ACC112 (cell line): ENCODE data around the gene ELMO2.

Experiments
- H2AFZ ChIP-seq: fragments of 200-600 bp; sonication (generic); one replicate; pipeline ENCODE4 v1.6.0; 2017; ENCODE audit warnings: antibody characterized with exemption, low read length; ENCODE audit not compliant: unreplicated experiment
- H3K27ac ChIP-seq: fragments of 200-600 bp; sonication (generic); 2 replicates; pipeline ENCODE4 v1.5.1; 2014; ENCODE audit warnings: low read depth, mild to moderate bottlenecking, antibody characterized with exemption, low read length, moderate library complexity
- H3K27me3 ChIP-seq: fragments of 200-600 bp; sonication (generic); 2 replicates; pipeline ENCODE4 v1.6.1; 2014; ENCODE audit warnings: mild to moderate bottlenecking, antibody characterized with exemption, low read length, moderate library complexity, mixed read lengths; ENCODE audit not compliant: insufficient read depth
- H3K36me3 ChIP-seq: fragments of 200-600 bp; sonication (generic); 2 replicates; pipeline ENCODE4 v1.6.1; 2016; ENCODE audit warnings: mild to moderate bottlenecking, antibody characterized with exemption, low read length, moderate library complexity, mixed read lengths; ENCODE audit not compliant: insufficient read depth
- H3K4me1 ChIP-seq: fragments of 200-600 bp; sonication (generic); one replicate; pipeline ENCODE4 v1.6.1; 2016; ENCODE audit warnings: low read length, mixed read lengths; ENCODE audit not compliant: insufficient read depth, unreplicated experiment, control insufficient read depth
- H3K4me3 ChIP-seq: fragments of 200-600 bp; sonication (generic); 2 replicates; pipeline ENCODE4 v1.5.1; 2014; ENCODE audit warnings: mild to moderate bottlenecking, low read depth, low read length
- H3K79me2 ChIP-seq: fragments of 200-600 bp; sonication (generic); one replicate; pipeline ENCODE4 v1.6.0; 2016; ENCODE audit warnings: low read length; ENCODE audit not compliant: control insufficient read depth, unreplicated experiment, insufficient read depth

The ELMO2 gene

DNA sequence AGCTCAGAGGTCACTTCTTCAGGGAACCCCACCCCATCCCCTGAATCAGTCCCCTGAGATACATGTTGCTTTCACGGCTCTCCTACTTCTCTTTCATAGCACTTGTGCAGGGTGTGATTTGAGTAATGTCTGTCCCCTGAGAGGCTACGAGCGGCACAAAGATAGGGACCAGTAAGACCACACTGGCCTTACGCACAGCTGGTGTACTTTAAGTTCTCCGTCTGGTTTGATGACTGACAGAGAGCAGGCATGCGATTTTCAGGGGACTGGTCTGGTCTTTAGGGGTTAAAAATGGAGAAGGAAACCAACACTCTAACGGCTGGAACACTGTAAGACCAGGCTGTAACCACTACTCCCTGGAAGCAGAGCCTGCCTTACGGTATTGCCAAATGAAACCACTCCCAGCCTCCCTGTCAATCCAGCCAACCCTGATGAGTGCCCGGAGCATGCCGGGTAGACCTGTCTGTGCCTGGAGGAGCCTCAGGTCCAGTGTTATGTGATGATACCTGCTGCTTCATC lies 47.1 kb downstream of the ELMO2 start:
- Histone ChIP-seq H3K36me3 (no peaks in the 10 kb centered on the region), H3K4me3 (no peak overlapping the region), H2AFZ (no peak overlapping the region), H3K4me1 (peaks cover 17% of the 10 kb centered on the region), H3K27me3 (no peaks in the 10 kb centered on the region), H3K79me2 (peaks cover 33% of the 10 kb centered on the region), H3K27ac (no peak overlapping the region)

GRCh38 chr20:46358346-46359058 lies 47.9 kb downstream of the ELMO2 start:
- Histone ChIP-seq H3K27ac (no peak overlapping the region), H3K4me3 (no peak overlapping the region), H3K27me3 (no peaks in the 10 kb centered on the region), H3K36me3 (no peaks in the 10 kb centered on the region), H2AFZ (no peak overlapping the region), H3K4me1 (peaks cover 17% of the 10 kb centered on the region), H3K79me2 (peaks cover 31% of the 10 kb centered on the region)

DNA sequence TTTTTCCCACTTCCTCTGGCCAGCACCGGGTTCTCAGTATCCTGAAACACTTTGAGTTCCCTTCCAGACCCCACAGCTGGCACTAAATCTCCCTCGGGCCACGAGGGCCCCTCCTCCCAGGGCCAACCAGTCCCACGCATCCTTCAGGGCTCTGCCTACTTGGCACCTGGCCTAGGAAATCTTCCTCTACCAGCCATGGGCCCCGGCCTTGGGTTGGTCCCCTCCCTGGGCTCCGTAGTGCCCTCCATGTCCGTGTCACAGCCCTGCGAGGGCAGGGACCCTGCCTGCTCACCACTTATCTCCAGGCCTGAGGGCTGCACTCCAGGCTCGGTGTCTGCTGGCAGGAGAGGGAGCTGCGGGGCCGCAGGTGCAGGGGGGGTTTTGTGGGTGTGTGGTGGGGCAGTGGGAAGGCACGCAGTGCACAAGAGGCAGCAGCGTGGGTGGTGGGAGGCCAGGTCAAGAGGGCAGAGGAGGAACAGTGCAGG lies 49.3 kb downstream of the ELMO2 start:
- H3K79me2 ChIP-seq: peaks cover 18% of the 10 kb centered on the region
- H3K27ac ChIP-seq: no peak overlapping the region
- no peak overlapping the region for H3K4me3 ChIP-seq
- no peak overlapping the region for H2AFZ ChIP-seq
- no peaks in the 10 kb centered on the region for H3K36me3 ChIP-seq
- H3K4me1 ChIP-seq: peaks cover 5% of the 10 kb centered on the region
- no peaks in the 10 kb centered on the region for H3K27me3 ChIP-seq

DNA sequence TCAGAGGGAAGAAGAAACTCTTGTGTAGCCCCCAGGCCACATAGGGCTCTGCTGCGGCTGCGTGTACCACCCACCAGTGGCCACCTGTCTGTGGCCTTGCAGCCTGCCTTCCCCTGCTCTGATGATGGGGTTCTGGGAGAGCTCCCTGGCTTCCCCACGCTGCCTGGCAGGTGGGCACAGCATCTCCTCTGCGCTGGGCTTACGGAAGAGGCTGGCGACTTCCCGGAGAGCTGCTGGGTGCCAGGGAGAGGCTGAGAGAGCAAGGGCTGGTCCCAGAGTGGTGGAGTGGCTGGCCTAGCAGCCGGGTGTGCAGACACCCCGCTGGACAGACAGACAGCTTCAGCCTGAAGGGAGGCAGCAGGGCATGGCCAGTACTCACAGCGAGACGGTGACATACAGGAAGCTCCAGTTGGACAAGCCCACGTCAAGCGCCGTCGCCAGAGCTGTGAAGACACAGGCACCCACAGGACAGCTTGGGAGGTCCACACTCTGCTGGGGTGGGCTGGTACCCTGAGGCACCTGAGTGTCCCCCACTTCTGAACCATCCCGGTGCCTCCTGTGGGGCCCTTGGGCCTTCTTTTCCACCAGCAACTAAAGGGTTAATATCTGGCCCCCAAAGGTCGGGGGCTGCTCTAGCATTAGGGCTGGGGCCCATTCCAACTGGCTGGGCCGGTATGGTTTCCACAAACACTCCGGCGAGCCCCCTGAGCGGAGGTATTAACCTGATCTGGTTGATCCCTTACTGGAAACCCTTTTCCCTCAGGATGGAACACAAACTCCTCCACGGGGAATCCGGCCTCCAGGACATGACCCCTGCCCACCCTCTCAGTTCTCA lies 50.0 kb downstream of the ELMO2 start:
- H3K27ac ChIP-seq: no peak overlapping the region
- H3K27me3 ChIP-seq: no peaks in the 10 kb centered on the region
- peaks cover 13% of the 10 kb centered on the region for H3K79me2 ChIP-seq
- no peak overlapping the region for H3K4me3 ChIP-seq
- H3K36me3 ChIP-seq: no peaks in the 10 kb centered on the region
- no peak overlapping the region for H2AFZ ChIP-seq
- H3K4me1 ChIP-seq: peaks cover 8% of the 10 kb centered on the region

- Histone ChIP-seq H3K36me3 (no peaks in the 10 kb centered on the region), H3K4me1 (peaks cover 14% of the 10 kb centered on the region), H3K27ac (no peak overlapping the region)
These were observed 50.6 kb downstream of the ELMO2 start for GRCh38 chr20:46355778-46356177.

GRCh38 chr20:46354920-46355654 lies 51.3 kb downstream of the ELMO2 start:
- no peak overlapping the region for H2AFZ ChIP-seq
- H3K4me3 ChIP-seq: no peak overlapping the region
- H3K27ac ChIP-seq: no peak overlapping the region
- H3K79me2 ChIP-seq: peaks cover 11% of the 10 kb centered on the region
- H3K27me3 ChIP-seq: no peaks in the 10 kb centered on the region
- no peaks in the 10 kb centered on the region for H3K36me3 ChIP-seq
- H3K4me1 ChIP-seq: peaks cover 20% of the 10 kb centered on the region

More at GRCh38 chr20:46355778-46356177, 50.6 kb downstream of the ELMO2 start:
- Histone ChIP-seq H2AFZ (no peak overlapping the region), H3K79me2 (peaks cover 13% of the 10 kb centered on the region), H3K27me3 (no peaks in the 10 kb centered on the region), H3K4me3 (no peak overlapping the region)

DNA sequence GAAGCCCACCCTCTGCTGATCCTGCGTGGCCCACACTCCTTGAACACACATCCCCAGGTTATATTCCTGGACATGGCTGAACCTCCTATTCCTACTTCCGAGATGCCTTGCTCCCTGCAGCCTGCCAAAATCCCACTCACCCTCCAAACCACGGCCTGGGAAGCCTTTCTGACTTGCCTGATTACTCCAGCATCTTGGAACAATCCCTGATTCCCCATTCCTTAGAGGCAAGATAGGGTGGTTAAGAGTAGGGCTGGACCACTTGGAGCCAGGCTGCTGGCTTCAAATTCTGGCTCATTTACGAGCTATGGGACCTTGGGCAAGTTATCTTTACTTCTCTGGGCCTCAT lies 52.2 kb downstream of the ELMO2 start:
- Histone ChIP-seq H3K79me2 (peaks cover 2% of the 10 kb centered on the region), H3K4me3 (no peak overlapping the region), H3K27ac (no peak overlapping the region), H3K4me1 (peaks cover 18% of the 10 kb centered on the region), H2AFZ (no peak overlapping the region), H3K36me3 (no peaks in the 10 kb centered on the region), H3K27me3 (no peaks in the 10 kb centered on the region)

GRCh38 chr20:46353500-46354206 lies 52.8 kb downstream of the ELMO2 start:
- H3K4me3 ChIP-seq: no peak overlapping the region
- H3K36me3 ChIP-seq: no peaks in the 10 kb centered on the region
- no peaks in the 10 kb centered on the region for H3K79me2 ChIP-seq
- H3K27ac ChIP-seq: no peak overlapping the region
- no peaks in the 10 kb centered on the region for H3K27me3 ChIP-seq
- H3K4me1 ChIP-seq: peaks cover 18% of the 10 kb centered on the region
- H2AFZ ChIP-seq: no peak overlapping the region

DNA sequence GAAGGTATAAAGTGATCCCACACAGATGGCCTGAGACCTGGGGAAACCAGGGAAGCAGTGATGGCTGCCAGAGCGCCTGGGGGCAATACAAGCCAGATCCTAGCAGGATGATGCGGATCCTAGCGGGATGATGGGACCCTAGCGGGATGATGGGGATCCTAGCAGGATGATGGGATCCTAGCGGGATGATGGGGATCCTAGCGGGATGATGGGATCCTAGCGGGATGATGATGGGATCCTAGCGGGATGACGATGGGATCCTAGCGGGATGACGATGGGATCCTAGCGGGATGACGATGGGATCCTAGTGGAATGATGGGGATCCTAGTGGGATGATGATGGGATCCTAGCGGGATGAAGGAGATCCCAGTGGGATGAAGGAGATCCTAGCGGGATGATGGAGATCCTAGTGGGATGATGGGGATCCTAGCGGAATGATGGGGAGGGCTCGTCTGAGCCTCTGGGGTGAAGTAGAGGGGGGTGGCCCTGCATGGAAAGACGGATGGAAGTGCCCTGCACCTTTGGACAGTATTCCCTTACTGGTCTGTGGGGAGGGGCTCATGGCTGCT lies 54.0 kb downstream of the ELMO2 start:
- H3K4me3 ChIP-seq: no peak overlapping the region
- no peaks in the 10 kb centered on the region for H3K36me3 ChIP-seq
- no peaks in the 10 kb centered on the region for H3K79me2 ChIP-seq
- no peak overlapping the region for H2AFZ ChIP-seq
- no peak overlapping the region for H3K27ac ChIP-seq
- H3K27me3 ChIP-seq: no peaks in the 10 kb centered on the region
- H3K4me1 ChIP-seq: peaks cover 18% of the 10 kb centered on the region
